Measurements from ENCODE around the gene RPA1.
"Not testable (repeated sequence)": the region's sequence is repeated elsewhere in the genome, so short reads cannot be mapped to it uniquely, and the experiment has no call there.

RPA1 gene

DNA sequence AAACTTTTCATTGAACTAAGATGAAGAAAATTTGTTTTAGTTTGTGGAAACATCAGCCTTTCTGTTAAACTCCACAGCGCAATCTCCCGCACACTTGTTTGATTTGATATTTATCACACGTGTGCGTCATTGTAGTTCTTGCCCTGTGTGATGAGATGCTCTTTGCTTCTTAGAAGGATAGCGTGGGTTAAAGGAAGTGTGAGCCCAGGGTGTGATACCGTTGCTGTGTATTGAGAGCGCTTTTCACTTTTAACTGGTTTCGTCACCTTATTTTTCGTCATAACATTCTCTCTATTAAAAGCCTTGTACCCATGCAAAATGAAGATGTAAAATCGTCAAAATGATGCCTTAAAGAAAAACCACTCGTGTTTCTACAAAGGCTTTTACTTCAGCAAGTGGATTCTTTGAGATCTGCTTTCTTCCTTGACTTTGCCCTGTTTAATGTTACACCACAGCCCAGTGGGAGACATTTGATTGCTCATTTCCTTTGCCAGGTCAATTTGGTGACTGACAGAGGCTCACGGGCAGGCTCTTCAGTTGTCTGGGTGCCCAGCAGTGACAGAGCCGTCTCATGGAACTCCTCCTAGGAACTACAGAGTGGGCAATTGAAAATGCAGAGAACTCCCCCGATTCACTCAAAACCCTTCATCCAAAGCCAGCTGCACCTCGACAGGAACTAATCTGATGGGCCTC is 61.1 kb downstream of the RPA1 start:
- no peak for DNase-seq (ENCODE audit: low read depth)
- no peak overlapping the region for H3K4me3 ChIP-seq (ENCODE audit: low read length)
- TF ChIP-seq, protein P1, sequence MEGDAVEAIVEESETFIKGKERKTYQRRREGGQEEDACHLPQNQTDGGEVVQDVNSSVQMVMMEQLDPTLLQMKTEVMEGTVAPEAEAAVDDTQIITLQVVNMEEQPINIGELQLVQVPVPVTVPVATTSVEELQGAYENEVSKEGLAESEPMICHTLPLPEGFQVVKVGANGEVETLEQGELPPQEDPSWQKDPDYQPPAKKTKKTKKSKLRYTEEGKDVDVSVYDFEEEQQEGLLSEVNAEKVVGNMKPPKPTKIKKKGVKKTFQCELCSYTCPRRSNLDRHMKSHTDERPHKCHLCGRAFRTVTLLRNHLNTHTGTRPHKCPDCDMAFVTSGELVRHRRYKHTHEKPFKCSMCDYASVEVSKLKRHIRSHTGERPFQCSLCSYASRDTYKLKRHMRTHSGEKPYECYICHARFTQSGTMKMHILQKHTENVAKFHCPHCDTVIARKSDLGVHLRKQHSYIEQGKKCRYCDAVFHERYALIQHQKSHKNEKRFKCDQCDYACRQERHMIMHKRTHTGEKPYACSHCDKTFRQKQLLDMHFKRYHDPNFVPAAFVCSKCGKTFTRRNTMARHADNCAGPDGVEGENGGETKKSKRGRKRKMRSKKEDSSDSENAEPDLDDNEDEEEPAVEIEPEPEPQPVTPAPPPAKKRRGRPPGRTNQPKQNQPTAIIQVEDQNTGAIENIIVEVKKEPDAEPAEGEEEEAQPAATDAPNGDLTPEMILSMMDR (conservative IDR thresholded peaks at IDR 0.05; ENCODE audit: low read length): no peak

DNA sequence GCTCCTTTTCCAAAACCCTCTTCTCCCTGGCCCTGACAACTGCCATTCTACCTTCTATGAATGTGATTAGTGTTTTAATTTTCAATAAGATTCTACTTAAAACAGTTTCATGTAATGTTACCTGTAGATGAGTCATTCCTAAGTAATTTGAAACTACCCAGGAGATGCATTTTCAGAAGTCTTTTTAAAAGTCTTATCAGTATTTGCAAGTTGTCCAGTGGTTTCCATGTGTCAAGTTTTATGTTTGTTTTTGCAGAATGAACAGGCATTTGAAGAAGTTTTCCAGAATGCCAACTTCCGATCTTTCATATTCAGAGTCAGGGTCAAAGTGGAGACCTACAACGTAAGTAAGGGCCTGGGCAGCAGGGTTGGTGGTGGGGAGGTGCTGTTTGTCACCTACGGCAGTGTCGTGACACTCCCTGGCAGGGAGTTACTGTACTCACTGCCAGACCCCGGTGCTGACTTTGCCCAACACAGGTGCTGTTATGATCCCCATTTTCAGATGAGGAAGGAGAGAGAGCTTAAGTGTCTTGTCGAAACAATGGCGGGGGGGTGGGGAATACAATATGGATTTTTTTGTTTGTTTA is 65.0 kb downstream of the RPA1 start:
- no peak for DNase-seq (ENCODE audit: low read depth)
- TF ChIP-seq, protein P1 (conservative IDR thresholded peaks at IDR 0.05; ENCODE audit: low read length): no peak
- H3K4me3 ChIP-seq (ENCODE audit: low read length): no peak overlapping the region

DNA sequence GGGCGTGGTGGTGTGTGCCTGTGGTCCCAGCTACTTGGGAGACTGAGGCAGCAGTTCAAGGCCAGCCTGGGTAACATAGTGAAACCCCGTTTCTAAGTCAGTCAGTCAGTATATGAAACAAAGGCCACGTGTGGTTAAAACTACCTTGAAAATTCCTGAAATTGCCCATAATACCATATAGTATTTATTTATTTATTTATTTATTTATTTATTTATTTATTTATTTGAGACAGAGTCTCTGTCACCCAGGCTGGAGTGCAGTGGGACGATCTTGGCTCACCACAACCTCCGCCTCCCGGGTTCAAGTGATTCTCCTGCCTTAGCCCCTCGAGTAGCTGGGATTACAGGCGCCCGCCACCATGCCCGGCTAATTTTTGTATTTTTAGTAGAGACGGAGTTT is 65.7 kb downstream of the RPA1 start:
- not testable (repeated sequence) for DNase-seq (ENCODE audit: low read depth); H3K4me3 ChIP-seq (ENCODE audit: low read length)

DNA sequence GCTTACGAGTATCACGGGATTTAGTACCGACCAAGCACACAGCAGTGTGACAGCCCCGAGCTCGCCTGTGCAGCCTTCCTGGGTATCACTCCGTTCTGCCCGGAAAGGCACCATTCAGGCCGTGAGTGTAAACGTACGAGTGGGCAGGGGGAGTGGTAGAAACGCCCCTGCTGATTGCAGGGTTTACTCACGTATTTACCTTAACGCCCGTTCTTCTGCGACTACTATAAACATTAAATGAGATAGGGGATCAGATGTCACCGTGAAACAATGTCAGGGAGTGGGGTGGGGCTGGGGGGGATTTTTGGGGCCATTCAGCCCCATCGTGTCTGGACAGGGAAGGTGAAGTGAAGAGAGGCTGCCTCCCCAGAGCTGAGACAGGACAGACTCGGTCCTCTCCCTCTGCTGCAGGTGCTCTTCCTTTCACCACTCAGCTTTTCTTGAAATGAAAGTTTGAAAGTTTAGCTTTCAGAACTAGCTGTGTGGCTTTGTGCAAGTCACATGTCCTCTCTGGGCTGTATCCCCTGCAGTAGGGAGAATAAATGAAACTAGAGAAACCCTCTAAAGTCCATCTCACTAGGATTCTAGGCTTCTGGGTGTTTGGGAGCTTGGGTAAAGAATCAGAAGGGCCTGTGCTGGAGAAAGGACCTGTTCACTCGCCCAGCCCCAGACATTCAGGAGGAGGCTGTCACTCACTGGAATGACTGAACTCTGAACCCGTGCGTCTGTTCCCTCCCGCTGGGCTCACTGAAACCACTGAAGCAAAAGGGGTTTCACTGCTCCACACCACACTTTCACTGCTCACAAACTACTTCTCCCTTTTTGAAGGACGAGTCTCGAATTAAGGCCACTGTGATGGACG is 66.7 kb downstream of the RPA1 start:
- DNase-seq (ENCODE audit: low read depth): no peak
- TF ChIP-seq, protein P1 (conservative IDR thresholded peaks at IDR 0.05; ENCODE audit: low read length): no peak
- H3K4me3 ChIP-seq (ENCODE audit: low read length): no peak overlapping the region

DNA sequence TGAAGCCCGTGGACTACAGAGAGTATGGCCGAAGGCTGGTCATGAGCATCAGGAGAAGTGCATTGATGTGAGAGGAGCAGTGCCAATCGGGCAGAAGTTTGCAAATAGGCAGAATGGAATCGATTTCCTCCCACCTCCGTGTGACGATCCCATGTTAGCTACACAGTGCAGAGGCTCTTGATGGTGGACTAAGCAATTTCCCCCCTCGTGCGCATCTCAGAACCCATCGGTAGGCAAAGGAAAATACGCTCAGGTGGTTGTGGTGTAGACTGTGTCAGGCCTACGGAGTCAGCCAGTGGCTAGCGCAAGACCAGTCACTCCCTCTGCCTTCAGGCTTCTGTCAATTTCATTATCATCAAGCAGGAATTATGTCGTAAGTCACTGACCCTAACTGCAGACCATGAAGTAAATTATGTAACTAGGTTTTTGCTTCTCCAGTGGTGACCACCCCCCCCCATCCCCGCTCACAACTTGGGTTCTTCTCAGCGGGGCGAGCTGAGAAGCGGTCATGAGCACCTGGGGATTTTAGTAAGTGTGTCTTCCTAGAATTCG is 67.4 kb downstream of the RPA1 start:
- TF ChIP-seq, protein P1 (conservative IDR thresholded peaks at IDR 0.05; ENCODE audit: low read length): no peak
- DNase-seq (ENCODE audit: low read depth): no peak
- no peak overlapping the region for H3K4me3 ChIP-seq (ENCODE audit: low read length)

DNA sequence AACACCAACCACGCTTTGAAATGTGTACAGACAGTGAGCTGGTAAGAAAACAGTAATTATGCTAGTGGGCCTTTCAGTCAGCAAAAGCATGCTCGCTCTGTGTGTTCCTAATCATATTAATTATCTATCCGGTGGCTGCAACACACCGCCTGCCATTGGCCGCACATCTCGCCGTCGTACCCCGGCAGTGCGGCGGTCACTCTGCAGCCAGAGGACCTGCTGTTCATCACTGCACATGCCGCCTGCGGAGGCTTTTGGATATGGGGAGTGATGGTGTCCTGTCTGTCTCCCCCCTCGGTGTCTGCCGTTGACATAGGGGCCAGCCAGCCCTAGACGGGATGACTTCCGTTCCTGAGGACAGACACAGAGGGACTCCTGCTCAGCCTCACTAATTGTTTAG is 68.5 kb downstream of the RPA1 start:
- TF ChIP-seq, protein P1 (conservative IDR thresholded peaks at IDR 0.05; ENCODE audit: low read length): no peak
- H3K4me3 ChIP-seq (ENCODE audit: low read length): no peak overlapping the region
- DNase-seq (ENCODE audit: low read depth): no peak

DNA sequence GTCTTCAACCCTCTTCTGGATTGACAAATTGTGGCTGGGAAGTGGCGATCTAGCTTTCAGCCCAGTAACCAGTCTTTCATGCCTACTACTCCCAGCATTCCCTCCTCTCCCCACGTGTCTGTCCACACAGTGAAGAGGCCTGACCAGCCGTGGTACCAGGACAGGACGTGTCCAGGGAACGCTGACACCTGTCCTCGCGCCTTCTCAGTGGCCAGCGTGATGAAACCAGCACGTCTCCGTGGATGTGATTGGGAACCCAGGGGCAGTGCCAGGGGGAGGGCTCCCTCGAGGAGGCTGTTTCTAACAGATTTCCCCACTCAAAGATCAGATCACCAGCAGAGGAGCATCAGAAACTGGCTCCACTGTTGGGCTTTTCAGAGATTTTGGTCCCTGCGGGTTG is 69.1 kb downstream of the RPA1 start:
- no peak for DNase-seq (ENCODE audit: low read depth)
- TF ChIP-seq, protein P1 (conservative IDR thresholded peaks at IDR 0.05; ENCODE audit: low read length): no peak
- H3K4me3 ChIP-seq (ENCODE audit: low read length): no peak overlapping the region
